ELF-1 (cell line): ENCODE measurements around the gene SREBF1.

Experiments used
- DNase-seq: peaks from one replicate; pipeline ENCODE4 v3.0.0-alpha.2; 2016; ENCODE audit warnings: low read depth, low spot score

SREBF1 gene

DNA sequence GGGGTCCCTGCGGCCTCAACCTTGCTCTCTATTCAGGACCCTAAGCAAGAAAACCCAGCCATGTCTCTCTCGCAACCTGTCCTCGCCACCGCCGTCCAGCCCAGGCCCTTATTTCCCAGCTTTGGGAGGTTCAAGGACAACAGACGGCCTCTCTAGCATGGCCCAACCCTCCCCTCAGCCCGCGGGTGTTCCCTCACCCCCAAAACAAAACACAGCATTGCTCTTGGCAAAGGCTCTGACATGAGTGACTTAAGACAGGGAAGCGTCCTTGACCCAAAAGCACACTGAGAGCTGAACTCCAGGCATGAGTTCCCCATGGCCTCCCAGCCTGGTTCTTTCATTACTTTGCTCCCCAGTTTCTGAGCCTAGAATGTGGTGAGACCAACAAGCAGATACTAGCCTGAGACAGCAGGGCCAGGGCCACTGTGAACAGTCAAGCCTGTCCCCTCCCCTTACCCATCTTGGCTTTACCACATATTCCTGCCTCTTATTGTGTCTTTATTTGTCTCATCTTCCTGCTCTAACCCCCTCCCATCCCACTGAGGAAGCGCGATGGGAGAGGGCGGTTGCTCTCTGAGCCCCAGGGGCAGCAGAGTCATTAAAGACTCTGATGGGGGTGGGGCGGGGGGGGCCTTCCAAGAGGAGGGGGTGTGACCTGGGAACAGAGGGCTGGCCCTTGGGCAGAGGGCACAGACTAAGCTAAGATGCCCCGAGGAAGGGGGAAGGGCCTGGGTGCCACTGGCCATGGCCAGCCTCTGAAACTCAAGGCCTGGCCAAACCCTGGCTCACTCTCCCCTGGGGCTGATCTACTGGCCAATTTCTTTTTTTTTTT, 11.8 kb downstream of the SREBF1 start:
- no peak for DNase-seq

DNA sequence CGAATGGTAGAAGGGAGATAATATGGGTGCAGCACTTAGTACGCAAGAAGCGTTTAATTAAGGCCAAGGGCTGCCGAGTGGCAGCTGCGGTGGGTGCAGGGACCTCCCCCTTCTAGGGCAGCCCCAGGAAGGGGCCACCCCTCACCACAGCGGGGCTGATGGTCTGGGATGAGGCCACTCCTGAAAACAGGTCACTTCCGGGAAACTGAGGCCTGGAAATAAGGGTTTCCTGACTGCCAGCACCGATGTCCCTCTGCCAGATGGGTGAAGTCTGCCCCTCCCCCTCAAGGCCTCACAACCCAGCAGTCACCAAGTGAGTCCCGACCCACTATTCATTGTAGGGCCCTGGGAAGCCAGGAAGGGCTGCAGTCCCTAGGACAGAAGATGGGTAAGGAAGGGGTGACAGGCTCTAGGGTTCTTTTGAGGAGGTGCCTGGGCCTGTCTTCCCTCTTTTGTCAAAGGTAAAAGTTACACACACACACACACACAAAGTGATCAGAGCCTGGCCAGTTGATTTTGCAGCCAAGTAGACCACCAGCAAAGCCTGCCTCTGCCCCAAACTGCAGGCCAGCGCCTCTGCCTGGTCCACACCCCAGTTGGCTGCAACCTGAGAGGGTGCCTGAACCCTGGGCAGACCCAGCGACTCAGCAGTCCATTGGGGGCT, 12.5 kb downstream of the SREBF1 start:
- DNase-seq: no peak

DNA sequence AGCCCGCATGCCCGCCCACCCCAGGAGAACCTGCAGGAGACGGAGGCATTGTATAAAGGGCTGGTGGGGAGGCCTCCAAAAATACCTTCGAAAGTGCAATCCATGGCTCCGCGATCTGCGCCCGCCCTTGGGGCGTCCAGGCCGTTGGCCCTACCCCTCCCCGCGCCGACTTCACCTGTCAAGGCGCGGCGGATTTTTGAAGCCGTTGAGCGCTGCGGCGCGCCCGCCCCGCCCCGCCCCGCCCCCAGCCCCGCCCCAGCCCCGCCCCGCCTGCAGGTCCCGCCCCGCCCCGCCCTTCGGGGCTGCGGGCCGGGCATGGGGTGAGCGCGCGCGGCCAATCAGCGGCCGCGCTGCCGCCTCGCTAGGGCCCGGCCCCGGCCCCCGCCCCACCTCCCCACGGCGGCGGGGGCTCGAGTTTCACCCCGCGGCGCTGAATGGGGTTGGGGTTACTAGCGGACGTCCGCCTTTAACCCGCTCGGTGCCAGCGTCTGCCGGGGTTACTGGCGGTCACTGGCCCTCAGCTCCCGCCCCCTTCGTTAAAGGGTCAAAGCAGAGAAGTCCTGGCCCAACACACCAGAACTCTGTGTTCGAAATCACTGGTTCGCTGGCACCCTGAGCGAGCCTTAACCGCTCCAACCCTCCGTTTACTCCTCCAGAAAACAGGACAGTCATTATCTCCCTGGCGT, 13.2 kb downstream of the SREBF1 start:
- peak; percentile 92 for DNase-seq

DNA sequence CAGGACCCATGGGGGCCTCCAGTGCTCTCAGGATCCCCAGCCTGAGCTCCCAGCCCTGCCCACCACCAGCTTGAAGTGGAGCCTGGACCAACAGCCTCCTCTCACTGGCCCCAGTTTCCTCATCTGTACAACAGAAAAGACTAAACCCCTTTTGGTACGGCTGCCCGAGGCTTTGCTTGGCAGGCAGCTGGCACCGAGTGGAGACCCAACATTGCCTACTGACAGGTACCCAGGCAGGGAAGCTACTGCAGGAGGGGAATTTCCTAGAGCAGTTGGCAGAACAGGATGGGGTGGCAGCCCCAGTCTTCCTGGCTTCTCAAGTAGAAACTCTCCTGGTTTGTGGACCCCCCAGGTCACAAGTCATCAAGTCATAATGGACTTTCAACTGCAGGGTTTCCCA, 14.2 kb downstream of the SREBF1 start:
- no peak for DNase-seq

DNA sequence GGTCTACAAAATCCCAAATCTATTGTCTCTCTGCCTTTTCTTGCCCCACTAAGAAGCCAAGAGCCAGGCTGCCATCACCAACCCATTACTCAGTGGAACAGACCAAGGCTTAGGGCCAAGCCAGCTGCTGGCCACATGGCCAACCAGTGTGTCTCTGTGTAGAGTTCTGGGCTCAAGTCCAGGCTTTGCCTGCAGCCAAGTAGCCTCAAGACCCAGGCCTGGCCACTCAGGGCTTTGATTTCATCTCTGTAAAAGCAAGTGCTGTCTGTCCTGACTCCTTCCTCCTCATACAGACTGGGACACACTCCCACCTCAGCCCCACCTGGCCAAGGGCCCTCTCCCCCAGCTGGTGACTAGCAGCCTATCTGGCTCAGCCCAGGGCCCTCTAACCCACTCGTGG, 14.6 kb downstream of the SREBF1 start:
- no peak for DNase-seq

DNA sequence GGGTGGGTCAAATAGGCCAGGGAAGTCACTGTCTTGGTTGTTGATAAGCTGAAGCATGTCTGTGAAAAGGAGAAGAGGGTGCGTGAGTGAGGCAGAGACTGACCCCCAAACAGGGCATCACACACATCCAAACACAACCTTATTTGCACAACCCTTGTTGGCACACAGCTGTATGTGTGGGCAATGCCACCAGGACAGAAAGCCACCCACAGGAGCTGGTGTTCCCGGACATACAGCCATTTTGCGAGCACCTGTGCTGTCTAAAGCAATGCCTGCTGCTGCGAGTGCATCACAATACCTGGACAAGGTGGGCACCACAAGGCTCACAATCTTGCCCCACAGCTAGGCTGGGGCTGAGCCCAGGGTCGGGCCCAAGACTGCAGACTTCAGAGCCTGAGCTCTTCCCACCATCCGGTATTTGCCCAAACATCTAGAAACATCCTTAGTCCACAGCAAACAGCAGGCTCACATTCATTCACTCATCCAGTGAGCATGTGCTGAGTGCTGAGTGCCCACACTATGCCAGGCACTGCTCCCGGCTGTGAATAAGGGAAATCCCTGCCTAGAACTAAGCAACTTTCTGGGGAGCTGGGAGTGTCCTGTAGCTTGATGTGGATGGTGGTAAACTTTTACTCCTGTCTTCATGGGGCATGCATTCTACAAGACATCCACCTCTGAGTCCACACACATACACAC, 16.2 kb downstream of the SREBF1 start:
- no peak for DNase-seq

DNA sequence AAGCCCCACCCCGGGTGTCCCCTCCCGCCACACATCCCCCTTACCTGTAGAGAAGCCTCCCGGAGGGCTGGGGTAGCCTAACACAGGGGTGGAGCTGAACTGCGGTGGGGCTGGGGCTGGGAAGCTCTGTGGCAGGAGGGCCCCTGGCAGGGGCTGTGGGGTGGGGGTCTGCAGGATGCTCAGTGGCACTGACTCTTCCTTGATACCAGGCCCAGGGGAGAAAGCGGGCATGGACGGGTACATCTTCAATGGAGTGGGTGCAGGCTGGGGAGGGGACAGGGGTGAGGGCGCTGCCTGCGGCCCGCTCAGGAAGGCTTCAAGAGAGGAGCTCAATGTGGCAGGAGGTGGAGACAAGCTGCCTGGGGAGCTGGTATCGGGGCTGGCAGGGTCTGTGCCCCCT, 16.7 kb downstream of the SREBF1 start:
- DNase-seq: no peak

DNA sequence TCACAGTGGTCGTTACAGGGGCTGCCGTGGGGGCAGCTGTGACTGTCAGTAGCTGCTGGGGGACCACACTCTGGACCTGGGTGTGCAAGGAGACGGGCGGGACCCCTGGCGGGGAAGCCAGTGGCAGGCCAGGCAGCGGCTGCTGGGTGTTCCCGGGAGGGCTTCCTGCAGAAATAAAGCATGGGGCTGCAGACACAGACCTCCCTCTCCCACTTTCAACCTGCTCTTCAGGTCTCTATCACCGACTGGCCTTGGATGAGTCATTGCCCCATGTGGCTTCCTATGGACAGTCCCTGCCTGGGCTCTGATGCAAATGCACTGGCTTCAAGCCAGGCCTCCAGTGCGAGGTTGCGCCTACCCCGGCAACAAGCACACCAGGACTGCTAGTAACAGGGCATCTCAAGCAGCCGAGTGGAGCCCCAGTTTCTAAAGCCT, 17.2 kb downstream of the SREBF1 start:
- DNase-seq: peak; percentile 69

DNA sequence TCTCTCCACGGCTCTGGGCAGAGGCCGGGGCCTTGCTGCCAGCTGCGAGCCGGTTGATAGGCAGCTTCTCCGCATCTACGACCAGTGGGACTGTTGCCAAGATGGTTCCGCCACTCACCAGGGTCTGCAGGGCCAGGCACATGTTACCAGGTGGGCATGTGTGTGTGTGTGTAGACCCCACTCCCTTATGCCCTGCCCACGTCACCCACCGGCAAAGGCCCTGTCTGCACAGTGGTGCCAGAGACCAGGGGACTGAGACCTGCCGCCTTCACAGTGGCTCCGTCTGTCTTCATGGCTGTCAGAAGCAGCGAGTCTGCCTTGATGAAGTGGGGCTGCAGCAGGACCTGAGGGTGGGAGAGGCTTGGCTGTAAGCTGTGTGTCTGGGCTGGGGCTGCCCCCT, 17.7 kb downstream of the SREBF1 start:
- no peak for DNase-seq

DNA sequence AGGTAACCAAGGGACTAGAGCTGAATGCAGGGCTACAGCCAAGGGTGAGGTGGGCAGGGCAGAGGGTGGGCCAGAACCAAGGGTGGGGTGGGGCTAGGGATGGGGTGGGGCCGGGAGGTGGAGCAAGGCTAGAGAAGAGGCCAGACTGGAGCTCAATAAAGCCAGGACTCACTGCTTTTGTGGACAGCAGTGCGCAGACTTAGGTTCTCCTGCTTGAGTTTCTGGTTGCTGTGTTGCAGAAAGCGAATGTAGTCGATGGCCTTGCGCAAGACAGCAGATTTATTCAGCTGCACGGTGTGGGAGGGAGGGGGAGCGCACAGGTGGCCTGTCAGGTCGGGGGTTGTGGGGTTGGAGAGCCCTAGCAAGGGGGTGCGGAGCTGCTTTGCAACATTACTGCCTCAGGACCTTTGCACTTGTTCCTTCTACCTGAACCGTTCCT, 18.7 kb downstream of the SREBF1 start:
- DNase-seq: no peak

DNA sequence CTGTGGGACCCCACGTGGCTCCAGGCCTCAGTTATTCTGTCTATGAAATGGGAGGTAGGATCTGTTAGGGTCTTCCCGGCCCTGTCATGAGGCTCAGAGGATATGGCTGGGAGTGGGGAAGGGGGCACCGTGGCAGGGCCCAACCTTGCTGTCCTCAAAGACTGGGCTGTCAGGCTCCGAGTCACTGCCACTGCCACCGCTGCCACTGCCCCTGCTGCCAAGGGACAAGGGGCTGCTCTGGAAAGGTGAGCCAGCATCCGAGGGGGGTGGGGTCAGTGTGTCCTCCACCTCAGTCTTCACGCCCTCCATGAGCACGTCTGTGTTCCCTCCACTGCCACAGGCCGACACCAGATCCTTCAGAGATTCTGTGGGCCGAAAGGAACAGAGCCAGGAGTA, 19.2 kb downstream of the SREBF1 start:
- DNase-seq: no peak

DNA sequence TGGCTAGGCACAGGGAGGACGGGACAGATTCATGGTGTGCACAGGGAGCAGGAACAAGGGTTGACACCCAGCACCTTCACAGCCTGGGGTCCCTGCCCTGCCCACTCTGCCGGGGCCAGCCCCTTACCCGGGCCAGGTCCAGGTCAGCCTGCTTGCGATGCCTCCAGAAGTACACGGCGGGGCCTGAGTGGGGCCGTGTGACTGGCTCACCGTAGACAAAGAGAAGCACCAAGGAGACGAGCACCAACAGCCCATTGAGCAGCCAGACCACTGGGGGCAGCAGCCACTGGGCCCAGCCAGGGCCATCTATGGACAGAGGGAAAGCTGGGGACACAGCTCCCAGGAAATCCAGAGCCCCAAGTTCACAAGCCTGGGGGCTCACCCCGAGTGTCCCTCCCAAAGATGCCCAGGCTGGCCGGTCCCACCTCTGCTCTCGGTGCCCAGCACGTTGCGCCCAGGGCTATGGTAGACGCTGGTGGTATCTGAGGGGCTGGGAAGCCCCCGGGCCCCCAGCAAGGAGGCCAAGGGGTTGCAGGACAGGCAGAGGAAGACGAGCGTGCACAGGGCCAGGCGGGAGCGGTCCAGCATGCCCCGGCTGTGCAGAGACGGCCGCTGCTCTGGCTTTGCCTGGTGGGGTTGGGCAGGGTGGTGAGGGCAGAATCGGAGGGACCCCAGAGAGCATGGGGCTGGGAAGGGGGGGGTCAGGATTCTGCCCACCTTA, 19.8 kb downstream of the SREBF1 start:
- DNase-seq: no peak

DNA sequence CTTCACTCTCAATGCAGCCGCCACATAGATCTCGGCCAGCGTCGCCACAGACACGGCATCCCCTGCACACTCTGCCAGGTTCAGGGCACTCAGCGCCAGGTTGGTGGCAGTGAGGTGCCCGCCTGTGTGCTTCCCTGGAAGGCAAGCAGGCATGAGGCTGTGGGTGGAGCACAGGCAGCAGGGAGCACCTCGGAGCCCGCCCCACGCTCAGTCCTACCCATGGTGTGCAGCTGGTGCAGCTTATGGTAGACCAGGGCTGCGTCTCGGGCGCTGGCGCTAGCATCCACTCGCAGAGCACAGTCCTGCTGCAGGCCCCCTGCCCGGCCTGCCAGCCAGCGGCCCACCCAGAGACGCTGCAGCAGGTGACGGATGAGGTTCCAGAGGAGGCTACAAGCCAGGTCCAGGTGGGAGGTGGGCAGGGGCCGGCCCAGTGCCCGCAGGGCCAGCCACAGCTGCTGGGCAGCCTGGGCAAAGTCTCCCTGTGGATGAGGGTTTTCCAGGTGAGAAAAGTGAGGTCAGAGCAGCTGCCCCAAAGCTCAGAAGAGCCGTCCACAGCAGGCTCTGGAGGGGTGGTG, 20.5 kb downstream of the SREBF1 start:
- DNase-seq: no peak

DNA sequence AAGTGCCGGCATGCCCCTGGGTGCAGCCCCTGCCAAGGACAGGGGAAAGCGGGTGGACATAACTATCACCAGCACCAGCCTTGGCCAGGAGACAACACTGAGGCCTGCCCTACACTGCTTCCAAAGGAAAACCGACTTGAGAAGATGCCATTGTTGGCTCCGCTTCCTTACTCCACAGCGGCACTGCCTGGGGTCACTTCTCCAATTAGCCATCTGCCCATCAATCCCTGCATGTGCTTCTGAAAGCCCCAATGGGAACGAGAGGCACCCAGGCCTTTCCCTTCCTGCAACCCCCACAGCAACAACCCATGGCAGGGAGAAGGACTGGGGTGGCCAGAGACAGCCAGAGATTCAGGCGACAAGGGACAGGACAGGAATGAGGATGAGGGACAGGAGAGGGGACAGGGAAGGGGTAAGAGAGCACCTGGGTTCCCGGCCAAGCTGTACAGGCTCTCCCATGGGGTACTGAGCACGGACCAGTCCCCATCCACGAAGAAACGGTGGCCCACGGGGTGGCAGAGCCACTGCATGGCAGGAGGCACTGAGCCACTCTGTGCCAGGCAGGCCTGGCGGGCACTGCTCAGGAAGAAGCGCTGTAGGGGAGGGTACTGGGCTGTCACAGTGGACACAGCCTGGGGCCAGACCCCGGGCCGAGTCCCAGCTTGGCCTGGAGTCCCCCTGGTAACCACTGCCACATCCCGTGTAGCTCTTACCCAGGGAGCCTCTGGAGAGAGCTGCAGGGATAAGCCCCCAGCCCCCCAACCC, 21.2 kb downstream of the SREBF1 start:
- DNase-seq: no peak

DNA sequence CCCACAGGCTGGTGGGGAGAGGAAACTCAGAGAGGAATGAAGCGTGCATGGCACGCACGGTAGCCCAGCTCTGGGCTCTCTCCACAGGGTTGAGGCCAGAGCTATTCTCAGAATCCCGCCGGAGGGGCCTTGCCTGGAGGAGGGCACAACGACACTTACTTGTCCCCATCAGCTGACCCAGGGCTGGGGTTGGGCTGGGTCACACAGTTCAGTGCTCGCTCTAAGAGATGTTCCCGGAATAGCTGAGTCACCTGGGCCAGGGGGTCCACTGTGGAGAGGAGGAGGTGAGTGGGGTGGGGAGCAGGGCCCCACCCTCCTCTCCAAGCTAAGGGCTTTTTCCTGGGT, 21.8 kb downstream of the SREBF1 start:
- no peak for DNase-seq

DNA sequence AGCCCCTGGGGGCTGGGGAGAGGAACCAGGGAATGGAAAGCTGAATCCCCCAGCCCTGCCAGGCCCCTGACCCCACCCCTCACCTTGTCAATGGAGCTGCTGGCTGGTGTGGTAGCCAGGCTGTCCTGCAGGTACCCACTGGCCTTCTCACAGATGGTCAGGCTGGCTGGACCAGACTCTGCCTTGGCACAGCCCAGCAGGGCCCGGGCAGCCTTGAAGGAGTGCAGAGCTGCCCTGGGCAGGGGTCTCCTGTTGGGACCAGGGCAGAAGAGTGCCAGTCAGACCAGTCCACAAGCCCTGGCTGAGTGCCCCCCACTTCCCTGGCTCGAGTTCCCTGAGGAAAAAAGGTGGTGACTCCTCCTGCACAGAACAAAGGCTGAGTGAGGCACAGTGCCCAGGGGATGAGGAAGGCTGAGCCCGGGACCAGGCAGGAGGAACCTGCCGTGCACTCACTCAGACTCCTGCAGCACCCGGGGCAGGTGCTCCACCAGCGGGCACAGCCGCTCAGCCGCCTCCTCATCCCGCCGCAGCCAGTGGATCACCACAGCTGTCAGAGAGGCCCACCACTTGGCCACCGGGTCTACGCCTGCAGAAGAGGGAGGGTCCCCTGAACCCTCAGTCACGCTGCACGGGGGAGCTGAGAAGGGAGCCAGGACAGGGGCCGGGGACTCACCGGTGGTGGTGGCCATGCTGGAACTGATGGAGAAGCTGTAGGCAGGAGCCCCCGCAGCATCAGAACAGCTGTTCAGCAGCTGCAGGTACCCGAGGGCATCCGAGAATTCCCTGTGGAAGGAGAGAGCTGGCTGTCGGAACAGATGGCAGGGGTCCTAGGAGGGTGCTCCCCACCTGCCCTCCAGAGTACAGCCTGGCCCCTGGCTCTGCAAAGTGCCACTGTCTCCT, 22.4 kb downstream of the SREBF1 start:
- DNase-seq: no peak

DNA sequence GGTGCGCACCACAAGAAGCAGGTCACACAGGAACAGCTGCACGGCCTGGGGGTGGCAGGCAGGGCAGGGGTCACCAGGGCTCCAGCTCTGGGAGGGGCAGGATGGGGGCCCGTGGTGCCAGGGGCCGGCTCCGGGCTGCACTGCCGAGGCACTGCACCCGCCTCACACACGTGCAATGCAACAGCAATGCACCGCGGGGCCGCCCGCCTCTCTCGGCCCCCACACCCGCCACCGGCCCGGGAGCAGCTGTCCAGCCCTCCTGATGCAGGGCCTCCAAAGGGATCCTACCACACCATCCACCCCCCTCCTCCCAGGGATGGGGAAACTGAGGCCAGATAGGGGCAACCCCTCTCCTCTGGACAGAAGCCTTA, 23.1 kb downstream of the SREBF1 start:
- DNase-seq: no peak

DNA sequence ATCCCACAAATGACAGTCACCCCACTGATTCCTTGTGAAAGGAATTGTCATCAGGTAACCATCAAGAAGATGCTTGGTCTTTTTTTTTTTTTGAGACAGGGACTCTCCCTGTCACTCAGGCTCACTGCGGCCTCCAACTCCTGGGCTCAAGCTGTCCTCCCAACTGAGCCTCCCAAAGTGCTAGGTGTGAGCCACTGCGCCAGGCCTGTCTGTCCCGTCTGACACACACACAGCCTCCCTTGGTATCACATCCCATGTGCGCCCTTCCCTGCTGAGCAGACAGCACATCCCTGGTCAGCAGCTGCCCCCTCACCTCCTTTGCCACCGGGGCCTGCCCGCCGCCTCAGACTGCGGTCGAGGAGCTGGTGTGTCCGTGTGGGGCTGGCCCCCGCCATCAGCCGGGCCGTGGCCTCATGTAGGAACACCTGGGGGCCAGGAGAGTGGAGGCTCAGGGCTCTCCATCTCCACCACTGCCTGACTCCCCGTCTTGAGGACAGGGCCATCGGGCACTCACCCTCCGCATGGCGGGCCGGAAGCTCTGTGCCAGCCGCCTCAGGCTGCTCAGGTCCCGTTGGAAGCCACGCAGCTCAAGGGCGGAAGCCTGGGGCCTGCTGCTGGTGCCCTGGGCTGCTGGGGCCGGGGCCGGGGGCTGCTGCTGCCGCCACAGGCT, 23.6 kb downstream of the SREBF1 start:
- DNase-seq: no peak
